Mesenteric fat pad (tissue), 1 donor: Measurements from ENCODE around the gene NRP1. TPM values are rescaled to one million over a fixed set of nuclear protein-coding genes. Genes with fewer than 3 reads are reported as not detected.

Source experiments
- DNase-seq: peaks from one replicate; pipeline ENCODE4 v3.0.0-alpha.2; 2020; ENCODE audit warnings: low spot score
- total RNA-seq: library from RNA; stranded (reverse); fragmentation: NEBNext Ultra II Directional; extraction: Animal tissue kit (Norgen Biotek cat#: 25700); gene quantifications from one replicate; pipeline ENCODE4 v1.2.1, GENCODE V29; 2021
- donor health status: DM: yes; HTN: yes; CAD: no.

NRP1 gene
- total RNA-seq, 1 donor from 2014 or later, result 249 TPM

GRCh38 chr10:33129996-33130386, 204.5 kb downstream of the NRP1 start:
- DNase-seq, result no peak

- no peak for DNase-seq
Measured at GRCh38 chr10:33129141-33129995, 205.1 kb downstream of the NRP1 start.

- peak; percentile 55 for DNase-seq
Measured at GRCh38 chr10:33127622-33128021, 206.8 kb downstream of the NRP1 start.
